NCI-H345 treated with DMSO at 0.1 percent for 48 hours (cell line): Measurements from ENCODE around the gene SLC2A14.

ENCODE experiments used
- DNase-seq: peaks from one replicate; lab custom pipeline; 2025; ENCODE audit not compliant: unreplicated experiment; lab: John Stamatoyannopoulos, UW

Gene SLC2A14

GRCh38 chr12:7769999-7770398 lies 102.7 kb downstream of the SLC2A14 start:
- no peak for DNase-seq
